ENCODE results near the gene JAZF1.
A peak's percentile ranks its signal among the peaks of the same experiment; 100 is the strongest.

JAZF1 gene

DNA sequence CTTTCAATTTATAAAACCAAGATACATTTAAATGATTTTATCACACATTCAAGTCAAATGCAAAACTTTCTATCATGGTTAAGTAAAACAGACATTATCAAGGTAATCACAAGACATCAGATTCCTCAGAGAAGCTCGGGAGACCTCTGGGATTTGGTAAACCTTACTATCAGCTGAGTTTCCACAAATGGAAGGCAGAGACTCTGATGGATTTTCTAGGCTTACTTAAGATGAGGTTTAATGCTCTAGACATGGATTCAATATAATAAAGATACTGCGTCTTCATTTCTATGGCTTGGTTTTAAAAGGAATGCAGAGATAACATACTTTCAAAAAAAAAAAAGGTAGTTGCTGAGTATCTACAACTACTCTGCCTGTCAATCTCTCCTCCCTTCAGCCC lies 171.7 kb downstream of the JAZF1 start:
- DNase-seq (ENCODE audit: low read depth): no peak

DNA sequence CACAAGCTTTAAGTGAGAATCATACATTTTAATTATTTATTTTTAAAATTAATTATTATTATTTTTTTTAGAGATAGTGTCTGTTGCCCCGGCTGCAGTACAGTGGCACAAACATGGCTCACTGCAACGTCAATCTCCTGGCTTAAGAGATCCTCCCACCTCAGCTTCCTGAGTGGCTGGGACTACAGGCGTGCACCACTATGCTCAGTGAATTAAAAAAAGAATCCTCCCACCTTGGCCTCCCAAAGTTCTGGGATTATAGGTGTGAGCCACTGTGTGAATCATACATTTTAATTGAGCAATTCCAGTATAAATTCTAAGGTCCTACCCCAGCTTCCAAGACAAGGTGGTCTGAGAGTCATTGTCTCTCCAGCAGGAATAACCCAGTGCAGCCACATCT lies 172.4 kb downstream of the JAZF1 start:
- no peak for DNase-seq (ENCODE audit: low read depth)

DNA sequence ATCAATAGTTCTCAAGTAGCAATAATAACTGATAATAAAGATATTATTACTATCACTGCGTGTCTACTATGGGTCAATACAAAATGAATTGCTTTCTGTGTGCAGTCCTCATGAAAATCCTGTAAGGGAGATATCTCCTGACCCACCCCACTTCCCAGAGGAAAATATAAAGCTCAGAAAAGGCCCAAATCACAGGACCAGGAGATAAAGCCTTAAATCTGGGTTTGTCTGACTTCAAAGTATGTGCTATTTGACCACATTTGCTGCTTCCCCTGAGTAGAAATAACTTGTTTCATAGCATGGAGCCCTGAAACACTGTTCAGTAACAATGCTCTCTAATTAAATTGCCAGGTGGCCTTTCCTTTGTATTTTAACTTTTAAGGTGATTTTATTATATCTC lies 174.1 kb downstream of the JAZF1 start:
- no peak for DNase-seq (ENCODE audit: low read depth)

DNA sequence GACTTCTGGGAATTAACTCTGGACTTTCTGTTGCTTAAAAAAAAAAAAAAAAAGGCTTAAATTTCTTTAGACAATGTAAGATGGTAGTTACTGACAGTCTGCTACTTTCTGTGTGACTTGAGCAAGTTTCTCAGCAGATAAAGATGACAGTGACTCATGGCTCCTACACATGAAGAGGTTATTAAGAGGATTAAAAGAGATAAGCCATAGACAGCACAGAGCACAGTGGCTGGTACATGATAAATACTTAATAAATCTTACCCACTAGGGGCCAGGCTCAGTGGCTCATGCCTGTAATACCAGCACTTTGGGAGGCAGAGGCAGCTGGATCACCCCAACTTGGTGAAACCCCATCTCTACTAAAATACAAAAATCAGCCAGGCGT lies 174.8 kb downstream of the JAZF1 start:
- DNase-seq (ENCODE audit: low read depth): no peak

DNA sequence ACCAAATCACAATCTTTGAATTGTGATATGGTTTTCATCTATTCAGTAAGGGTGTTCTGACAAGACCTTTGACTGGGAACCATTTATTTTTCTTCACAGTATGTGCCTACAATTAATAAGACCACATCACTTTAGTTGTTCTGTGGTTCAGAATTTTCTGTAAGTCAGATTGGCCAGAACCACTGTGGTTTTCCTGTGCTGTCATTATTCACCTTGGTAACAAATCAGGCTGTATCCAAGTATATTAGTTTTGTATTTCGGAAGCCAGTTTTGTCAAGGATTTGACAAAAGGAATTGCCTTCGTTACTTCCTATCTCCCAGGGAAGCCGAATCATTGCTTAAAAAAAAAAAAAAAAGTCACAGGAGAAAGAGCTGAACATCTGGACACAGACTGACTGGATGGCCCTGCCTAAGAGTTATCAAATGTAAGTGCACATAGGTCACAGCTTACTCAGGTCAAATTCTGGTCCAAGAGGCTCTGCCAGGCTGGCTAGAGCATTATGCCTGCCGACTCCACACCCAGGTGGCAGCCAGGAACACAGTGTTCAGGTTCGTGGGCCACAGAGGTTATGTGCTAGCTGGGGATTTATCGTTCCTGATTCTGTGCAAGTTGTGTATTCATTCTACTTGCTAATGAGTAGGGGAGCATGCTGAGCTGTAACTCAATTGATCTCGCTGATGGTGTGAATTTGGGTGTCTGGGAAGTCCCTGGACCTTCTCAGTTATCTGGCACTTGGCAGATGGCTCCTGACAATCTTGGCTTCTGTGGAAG lies 175.3 kb downstream of the JAZF1 start:
- DNase-seq (ENCODE audit: low read depth): no peak

DNA sequence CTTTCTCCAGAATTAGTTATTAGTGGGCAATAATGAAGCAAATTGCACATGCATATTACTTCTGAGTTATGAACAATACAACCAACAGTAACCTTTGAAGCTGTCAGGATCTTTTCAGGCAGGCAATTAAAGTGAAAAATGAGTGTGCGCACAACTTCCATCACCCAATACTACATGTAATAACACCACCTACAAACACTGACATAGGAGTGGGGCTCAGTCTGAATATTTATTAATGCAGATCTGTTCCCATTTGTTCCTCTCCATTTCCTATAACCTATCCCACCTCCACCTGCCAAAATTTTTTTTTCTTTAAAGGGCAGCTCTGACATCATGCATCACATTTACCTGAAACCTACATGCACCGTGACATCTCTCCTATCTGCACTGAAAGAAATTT lies 177.2 kb downstream of the JAZF1 start:
- no peak for DNase-seq (ENCODE audit: low read depth)

DNA sequence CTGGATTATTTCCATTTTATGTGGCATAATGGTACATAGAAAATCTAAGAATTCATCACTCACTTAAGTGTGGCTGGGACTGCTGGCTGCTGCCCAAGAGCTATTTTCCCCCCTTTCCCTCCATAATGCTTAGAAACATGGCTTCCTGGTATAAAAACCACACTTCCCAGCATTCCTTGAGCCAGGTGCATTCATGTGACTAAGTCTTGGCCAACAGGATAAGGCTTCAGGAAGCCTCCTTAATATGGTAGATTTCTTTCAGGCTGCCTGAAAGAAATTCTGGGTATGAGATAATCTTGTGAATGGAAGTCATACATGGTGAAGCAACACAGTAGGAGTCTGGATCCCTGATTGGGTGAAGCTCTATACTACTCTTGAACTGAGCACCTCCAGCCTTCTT lies 178.0 kb downstream of the JAZF1 start:
- no peak for DNase-seq (ENCODE audit: low read depth)

DNA sequence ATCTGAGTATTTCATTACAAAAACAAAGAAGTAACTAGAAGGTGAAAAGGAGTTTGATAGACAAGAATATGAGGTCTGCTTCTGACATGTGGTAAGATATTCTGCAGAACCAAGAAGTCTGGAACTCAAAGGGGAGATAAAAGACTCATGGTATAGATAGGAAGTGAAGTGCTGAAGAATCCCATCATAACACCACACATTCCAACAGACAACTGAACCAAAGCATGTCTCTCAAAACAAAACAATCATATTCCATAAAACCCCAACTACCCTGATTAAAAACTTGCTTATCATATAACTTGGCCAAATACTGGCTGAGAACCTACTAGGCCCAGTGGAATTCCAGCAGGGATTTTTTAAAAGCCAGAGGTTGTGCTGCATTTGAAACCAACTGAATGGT lies 178.7 kb downstream of the JAZF1 start:
- no peak for DNase-seq (ENCODE audit: low read depth)

DNA sequence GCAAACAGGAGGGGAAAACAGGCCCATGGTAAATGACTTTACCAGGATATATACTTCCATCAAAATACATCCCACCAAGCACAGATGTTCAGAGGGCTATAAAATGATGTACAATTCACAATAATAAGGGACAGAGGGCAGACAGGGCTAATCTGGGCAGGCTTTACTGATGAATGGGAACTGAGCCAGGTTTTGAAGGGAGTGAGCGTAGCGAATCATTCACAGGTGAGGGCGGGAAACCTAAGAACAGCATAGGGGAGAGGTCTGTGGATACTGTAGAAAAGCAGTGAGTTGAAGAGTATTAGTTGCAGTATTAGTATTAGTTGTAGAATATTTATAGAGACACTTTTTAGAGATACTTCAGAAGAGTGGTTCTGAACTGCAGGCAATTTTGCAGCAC lies 180.8 kb downstream of the JAZF1 start:
- DNase-seq (ENCODE audit: low read depth): no peak

DNA sequence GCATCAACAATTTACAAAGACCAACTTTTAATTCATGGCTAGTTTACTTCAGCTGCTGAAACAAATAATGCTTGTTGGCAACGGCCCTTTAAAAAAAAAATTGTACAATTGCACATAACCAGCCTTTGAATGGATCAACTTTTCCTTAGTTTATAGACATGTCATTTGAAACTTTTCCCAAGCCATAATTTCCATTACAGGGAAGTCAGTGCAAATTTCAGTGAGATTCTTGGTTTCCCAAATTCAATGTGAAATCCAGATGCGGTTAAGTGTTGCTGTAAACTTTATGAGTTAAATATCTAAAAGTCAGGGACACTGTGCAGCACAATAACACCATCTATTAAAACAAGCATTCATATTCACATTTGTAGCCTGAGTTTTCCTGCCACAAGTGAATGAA lies 182.2 kb downstream of the JAZF1 start:
- DNase-seq (ENCODE audit: low read depth): no peak

DNA sequence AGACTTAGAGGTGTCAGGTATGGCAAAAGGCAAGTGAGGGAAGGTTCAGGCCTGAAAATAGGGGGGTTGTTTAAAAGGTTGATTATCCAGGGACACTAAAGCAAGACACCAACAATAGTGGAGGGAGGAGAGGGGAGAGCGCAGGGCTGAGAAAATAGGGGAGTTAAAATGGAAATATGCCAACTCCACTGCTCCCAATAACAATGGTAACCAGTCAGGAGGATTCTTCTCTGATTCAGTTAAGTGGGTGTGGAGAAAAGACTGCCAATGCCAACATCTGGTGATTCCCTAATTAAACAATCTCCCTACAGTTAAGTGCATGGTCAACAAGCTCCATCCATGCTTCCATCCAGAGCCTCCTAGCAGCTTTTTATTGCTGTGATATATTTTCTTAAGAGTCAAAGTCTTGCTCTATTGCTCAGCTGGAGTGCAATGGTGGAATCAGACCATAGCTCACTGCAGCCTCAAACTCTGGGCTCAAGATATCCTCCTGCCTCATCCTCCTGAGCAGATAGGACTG lies 183.3 kb downstream of the JAZF1 start:
- DNase-seq (ENCODE audit: low read depth): no peak

DNA sequence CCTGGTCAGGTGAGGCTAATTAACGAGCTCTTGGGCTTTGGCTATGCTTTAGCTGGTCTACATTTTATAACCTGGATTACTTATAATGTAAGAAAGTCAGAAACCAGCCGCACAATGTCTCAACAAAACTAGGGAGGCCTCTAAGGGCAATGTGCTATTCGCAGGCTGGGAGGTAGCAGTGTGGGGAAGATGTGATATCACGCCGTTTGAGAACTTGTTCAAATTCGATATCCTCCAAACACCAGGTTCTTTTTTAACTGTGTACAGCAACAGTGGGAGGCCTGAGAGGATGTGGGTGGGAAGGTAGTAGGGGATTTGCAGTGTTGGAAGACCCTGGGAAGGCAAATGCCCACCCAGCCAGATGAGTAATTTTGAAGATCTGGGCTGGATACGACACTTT lies 184.5 kb downstream of the JAZF1 start:
- DNase-seq (ENCODE audit: low read depth): no peak

DNA sequence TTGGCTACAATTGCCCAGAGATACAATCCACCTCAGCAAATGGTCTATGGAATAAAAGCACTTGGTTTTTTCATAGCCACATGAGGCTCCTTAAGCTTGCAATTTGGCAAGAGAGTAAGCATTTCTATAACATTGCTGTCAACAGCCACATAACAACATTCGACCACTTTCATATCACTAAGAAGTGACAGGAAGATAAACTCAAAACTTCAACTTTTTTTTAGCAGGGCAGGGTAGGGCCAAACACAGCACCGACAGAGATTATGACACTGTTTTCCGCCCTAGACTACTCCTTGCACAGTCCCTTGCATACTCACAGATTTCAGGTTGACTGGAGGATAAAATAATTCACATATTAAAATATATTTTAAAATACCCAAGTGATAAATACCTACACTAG lies 185.4 kb downstream of the JAZF1 start:
- no peak for DNase-seq (ENCODE audit: low read depth)

DNA sequence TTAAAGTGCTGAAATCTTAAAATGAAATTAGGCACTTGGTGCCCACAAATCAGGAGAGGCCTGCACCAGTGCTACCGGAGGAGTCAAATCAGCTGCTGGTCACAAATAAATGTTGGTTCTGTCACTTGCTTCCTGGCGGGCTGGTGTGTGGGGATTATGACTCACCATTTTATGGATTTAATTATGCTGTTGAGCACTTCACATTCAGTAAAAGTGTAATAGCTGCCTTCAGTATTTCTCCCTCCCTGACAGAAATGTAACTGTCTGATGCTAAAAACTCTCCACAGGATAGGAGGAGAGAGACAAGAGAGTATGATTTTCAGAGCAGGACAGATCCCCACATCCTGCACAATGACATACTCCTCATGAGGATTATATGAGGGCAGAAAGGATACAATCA lies 186.0 kb downstream of the JAZF1 start:
- peak; percentile 44 for DNase-seq (ENCODE audit: low read depth)

DNA sequence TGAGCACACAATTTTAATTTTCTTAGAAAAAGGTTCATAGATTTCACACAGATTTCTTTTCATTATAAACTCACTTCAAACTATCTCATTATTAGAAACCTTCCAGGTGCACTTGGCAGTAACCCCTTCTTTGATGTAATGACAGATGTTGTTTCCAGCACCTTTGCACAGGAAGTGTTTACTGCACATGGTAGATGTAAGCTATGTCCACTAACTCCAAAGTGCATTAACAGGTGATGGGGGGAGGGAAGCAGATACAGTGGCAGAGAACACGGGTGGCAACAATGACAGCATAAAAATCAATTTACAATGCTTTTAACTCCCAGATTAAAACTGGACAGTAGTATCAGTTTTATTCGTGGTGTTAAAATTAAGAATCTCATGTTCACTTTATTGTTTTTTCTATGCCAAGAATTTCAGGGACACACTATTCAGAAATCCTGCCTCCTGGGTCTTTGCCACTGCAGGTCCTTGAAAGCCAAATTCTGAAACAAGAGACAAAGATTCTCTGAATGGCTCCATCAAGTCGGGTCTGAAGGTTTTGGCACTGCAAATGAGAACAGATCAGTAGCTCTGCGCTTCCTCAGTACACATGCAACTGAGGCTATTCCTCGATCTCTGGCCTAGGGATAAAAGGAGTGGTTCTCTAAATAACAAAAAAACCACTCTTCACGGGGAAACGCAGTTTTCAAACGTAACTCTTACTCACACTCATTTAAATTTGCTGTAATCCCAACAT lies 187.7 kb downstream of the JAZF1 start:
- no peak for DNase-seq (ENCODE audit: low read depth)

DNA sequence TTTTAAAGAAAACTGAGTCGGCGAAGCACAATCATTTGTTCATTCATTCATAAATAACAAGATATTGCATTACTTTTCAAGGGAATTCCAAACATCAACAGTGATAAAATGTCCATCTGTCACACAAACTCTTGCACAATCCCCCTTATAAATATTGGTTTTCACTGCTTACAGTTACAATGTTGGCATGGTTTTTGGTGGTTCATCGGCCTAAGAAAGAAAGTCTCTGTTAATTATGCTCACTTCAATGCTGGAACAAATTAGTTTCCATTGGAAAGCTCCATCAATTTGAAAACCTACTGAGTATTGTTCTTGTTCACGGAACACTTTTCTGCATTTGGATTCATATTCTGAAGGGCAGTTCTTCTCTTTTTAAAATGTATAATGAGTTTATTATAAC lies 188.5 kb downstream of the JAZF1 start:
- no peak for DNase-seq (ENCODE audit: low read depth)

DNA sequence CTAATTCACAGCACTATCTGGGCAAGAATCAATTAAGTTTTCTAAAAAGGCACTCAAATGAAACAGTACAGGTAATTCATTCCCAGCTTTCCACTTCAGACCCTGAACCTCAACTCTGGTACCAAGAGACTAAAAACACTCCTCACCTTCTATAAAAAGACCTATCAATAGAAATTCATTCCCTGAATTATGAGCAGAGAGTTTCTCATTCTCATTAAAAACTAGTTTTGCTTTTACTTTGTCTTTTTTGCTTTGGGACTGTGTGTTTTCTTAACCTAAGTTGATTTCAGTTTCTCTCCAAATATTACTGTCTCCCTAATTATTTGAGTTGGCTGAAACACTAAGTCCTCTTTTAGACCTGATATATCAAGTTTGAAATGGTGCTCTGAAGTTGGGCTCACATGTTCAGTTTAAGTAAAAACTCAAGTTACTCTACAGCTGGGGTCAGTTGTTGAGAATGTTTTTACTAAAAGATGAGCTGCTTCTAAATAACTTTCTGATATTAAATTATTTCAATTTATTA lies 189.5 kb downstream of the JAZF1 start:
- no peak for DNase-seq (ENCODE audit: low read depth)

DNA sequence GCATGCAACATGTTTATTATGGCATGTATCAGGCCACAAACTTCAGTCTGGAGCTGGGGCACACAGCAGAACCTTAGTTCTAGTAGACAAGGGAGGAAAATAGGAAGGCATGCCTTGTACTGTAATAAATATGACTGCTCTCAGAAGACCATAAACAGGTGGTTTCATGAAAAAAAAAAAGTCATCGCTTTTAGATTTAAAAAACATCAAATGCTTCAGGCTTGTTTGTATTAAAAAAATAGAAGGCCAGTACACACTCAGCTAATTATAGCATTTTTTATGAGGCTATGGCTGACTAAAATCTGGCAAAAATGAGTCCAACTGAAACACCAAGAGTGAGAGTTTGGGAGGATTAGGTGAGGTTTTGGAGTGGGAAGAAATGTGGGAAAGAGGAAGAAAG lies 204.1 kb downstream of the JAZF1 start:
- no peak for DNase-seq (ENCODE audit: low read depth)

DNA sequence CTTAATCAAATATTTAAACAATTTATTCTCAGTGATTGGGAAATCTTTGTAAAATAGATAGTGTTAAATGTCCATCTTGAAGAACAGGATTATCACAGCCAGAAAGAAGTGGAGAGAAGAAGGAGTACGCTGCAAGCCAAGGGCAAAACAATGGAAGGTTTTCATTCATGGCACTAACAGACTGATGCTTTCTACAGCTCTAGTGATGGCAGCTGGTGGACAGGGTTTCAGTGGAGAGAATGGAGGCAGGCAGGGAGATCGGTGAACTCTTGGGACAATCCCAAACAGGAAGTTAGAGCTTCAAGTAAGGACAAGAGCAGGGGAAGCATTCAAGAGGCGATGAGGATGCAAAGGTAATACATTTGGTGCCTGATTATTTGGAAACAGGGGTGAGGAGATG lies 207.0 kb downstream of the JAZF1 start:
- DNase-seq (ENCODE audit: low read depth): no peak

DNA sequence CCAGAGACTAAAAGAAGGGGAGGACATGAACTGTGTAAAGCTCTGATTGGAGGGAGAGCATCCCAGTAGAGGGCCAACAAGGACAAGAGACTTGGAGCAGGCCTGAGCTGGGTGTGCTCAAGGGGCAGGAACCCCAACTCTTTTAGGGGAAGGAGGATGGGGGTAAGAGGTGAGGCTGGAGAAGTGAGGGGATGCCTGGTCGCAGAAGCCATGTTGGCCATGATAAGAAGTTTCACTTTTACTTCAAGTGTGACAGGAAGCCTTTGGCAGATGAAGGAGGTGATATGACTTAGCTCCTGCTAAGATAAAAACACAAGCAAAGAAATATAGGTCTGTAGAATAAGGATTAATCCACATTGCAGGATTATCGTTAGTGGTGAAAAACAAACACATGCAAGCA lies 208.3 kb downstream of the JAZF1 start:
- no peak for DNase-seq (ENCODE audit: low read depth)

DNA sequence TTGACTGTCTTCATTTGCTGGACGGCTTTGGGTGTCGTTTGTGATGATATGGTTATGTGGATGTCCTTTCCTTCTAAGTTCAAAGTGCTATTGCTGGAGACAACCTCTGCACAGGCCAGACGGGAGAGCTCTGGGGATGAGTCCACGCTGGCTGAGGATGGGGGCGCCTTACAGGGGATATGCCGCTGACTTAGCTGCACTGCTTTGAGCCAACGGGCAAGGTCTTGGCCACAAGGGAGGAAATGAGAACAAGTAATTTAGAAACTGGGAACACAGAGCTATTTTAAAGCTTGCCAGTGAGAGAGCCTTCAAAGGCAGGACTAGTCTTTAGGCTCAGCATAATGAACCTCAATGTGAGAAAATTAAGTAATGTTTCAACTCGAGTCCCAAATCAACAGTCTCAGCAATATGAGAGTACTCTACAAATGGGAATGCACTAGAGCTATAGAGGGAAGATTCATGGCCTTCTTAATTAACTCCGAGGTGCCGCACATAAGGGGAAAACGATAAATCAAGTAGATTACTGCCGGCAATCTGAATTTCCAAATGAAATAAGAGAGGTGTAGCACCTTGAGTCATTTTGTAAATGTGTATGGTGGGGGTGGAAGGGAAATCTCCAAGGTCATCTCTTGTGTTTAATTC lies 209.3 kb downstream of the JAZF1 start:
- no peak for DNase-seq (ENCODE audit: low read depth)

DNA sequence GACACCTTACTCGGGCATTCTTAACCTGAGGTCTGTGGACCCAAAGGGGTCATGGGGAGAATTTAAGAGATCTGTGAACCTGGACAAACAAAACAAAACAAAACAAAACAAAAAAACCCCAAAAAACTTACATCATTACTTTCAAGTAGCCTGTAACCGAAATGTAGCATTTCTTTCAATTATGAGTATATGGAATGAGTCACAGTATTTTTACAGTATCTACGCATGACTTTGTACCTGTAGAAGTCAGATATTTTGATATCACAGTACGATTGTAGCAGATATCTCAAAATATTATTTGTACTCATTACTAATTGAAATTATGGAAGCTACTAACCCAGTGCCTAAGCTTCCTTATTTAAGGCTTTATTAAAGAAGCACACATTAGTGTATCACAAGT lies 210.2 kb downstream of the JAZF1 start:
- no peak for DNase-seq (ENCODE audit: low read depth)

DNA sequence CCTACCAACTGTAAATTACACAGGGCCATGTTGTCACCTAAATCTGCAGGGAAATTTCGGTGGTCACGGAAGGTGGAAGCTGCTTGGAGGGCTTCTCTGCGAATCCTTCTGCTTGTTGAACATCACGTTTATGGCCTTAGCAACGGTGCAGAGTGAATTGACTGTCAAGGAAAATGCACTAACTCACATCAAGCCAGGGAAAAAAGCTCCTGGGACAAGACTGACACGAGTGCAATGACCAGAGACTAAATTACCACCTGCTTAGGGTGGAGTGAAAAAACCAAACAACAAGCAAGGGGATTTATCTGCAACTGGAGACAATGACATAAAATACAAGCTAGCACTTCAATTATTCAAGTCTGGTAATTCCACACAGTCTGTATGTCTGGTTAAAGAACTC lies 211.2 kb downstream of the JAZF1 start:
- no peak for DNase-seq (ENCODE audit: low read depth)

All from GM04504 (cell line).